ENCODE results near the gene ARHGAP18.

DNA sequence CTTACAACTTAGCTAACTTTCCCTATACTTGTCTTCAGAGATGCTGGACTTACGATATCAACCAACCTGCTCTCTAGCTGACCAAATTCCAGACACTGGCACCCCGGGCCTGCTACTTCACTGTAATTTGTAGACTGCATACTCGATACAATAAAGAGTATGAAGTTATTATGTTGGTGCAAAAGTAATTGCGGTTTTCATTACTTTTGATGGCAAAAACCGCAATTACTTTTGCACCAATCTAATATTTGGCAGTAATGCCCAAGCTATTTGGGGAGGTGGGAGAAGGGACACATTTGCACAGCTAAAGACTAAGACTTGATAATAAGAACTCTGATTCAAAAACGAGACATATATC, 34.9 kb upstream of the ARHGAP18 start:
- TF ChIP-seq YY1 (IDR thresholded peaks at IDR 0.05) (no peak), JUND (IDR thresholded peaks at IDR 0.05) (no peak), TAF1 (conservative IDR thresholded peaks at IDR 0.05) (no peak), RAD21 (IDR thresholded peaks at IDR 0.05) (no peak), GABPA (IDR thresholded peaks at IDR 0.05 in 1 of 2, conservative IDR thresholded peaks at IDR 0.05 in 1 of 2) (no peak), SP1 (IDR thresholded peaks at IDR 0.05) (no peak), FOXA1 (IDR thresholded peaks at IDR 0.05) (no peak), NR2F2 (IDR thresholded peaks at IDR 0.05) (no peak), FOXA2 (IDR thresholded peaks at IDR 0.05) (no peak)
- TF ChIP-seq, protein P1, sequence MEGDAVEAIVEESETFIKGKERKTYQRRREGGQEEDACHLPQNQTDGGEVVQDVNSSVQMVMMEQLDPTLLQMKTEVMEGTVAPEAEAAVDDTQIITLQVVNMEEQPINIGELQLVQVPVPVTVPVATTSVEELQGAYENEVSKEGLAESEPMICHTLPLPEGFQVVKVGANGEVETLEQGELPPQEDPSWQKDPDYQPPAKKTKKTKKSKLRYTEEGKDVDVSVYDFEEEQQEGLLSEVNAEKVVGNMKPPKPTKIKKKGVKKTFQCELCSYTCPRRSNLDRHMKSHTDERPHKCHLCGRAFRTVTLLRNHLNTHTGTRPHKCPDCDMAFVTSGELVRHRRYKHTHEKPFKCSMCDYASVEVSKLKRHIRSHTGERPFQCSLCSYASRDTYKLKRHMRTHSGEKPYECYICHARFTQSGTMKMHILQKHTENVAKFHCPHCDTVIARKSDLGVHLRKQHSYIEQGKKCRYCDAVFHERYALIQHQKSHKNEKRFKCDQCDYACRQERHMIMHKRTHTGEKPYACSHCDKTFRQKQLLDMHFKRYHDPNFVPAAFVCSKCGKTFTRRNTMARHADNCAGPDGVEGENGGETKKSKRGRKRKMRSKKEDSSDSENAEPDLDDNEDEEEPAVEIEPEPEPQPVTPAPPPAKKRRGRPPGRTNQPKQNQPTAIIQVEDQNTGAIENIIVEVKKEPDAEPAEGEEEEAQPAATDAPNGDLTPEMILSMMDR (IDR thresholded peaks at IDR 0.05; ENCODE audit: low read depth, low read length, missing input control): no peak
- TF ChIP-seq, protein P2, sequence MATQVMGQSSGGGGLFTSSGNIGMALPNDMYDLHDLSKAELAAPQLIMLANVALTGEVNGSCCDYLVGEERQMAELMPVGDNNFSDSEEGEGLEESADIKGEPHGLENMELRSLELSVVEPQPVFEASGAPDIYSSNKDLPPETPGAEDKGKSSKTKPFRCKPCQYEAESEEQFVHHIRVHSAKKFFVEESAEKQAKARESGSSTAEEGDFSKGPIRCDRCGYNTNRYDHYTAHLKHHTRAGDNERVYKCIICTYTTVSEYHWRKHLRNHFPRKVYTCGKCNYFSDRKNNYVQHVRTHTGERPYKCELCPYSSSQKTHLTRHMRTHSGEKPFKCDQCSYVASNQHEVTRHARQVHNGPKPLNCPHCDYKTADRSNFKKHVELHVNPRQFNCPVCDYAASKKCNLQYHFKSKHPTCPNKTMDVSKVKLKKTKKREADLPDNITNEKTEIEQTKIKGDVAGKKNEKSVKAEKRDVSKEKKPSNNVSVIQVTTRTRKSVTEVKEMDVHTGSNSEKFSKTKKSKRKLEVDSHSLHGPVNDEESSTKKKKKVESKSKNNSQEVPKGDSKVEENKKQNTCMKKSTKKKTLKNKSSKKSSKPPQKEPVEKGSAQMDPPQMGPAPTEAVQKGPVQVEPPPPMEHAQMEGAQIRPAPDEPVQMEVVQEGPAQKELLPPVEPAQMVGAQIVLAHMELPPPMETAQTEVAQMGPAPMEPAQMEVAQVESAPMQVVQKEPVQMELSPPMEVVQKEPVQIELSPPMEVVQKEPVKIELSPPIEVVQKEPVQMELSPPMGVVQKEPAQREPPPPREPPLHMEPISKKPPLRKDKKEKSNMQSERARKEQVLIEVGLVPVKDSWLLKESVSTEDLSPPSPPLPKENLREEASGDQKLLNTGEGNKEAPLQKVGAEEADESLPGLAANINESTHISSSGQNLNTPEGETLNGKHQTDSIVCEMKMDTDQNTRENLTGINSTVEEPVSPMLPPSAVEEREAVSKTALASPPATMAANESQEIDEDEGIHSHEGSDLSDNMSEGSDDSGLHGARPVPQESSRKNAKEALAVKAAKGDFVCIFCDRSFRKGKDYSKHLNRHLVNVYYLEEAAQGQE (IDR thresholded peaks at IDR 0.05): no peak
- TF ChIP-seq, protein P3, sequence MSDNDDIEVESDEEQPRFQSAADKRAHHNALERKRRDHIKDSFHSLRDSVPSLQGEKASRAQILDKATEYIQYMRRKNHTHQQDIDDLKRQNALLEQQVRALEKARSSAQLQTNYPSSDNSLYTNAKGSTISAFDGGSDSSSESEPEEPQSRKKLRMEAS (IDR thresholded peaks at IDR 0.05): no peak
- TF ChIP-seq, protein P4, sequence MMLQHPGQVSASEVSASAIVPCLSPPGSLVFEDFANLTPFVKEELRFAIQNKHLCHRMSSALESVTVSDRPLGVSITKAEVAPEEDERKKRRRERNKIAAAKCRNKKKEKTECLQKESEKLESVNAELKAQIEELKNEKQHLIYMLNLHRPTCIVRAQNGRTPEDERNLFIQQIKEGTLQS (IDR thresholded peaks at IDR 0.05): no peak
- TF ChIP-seq, protein P5, sequence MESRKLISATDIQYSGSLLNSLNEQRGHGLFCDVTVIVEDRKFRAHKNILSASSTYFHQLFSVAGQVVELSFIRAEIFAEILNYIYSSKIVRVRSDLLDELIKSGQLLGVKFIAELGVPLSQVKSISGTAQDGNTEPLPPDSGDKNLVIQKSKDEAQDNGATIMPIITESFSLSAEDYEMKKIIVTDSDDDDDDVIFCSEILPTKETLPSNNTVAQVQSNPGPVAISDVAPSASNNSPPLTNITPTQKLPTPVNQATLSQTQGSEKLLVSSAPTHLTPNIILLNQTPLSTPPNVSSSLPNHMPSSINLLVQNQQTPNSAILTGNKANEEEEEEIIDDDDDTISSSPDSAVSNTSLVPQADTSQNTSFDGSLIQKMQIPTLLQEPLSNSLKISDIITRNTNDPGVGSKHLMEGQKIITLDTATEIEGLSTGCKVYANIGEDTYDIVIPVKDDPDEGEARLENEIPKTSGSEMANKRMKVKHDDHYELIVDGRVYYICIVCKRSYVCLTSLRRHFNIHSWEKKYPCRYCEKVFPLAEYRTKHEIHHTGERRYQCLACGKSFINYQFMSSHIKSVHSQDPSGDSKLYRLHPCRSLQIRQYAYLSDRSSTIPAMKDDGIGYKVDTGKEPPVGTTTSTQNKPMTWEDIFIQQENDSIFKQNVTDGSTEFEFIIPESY (IDR thresholded peaks at IDR 0.05): no peak

Data from liver (tissue), 3 donors.